Muscle of back (tissue), 11 donors: ENCODE measurements around the gene PROK1. TPM values are rescaled to one million over a fixed set of nuclear protein-coding genes. Genes with fewer than 3 reads are reported as not detected.

Source experiments
- DNase-seq, 3 donors: peaks; one replicate each; pipeline versions ENCODE4 v3.0.0 to v3.0.0-alpha.2; 2013
- polyA plus RNA-seq, 10 donors: library from polyadenylated mRNA; unstranded; fragments of 120-200 nt; gene quantifications; one replicate each; pipeline ENCODE4 v1.2.1, GENCODE V29; 2013; ENCODE audit not compliant: insufficient read length in 10 of 10

PROK1 gene
- polyA plus RNA-seq, 10 donors: 0.10 to 0.27 (median 0.21) TPM; not detected in 7

DNA sequence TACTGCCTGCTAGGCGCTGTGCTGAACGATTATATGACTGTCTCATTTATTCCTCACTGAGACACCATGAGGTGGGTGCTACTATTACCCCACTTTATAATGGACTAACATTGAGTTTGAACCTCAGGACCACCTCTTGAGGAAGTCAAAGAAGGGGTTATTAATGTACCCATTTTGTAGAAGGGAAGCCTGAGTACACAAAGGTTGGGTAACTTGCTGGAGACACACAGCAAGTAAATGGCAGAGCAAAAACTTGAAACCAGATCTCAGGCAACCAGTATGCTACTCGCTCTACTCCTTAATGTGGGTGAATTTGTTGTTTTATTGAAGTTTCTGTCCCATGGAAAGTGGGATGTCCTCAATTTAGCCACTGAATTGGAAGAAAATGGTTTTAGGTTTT, 37.9 kb downstream of the PROK1 start:
- DNase-seq: no peak

GRCh38 chr1:110489406-110489805, 38.5 kb downstream of the PROK1 start:
- DNase-seq: no peak

DNA sequence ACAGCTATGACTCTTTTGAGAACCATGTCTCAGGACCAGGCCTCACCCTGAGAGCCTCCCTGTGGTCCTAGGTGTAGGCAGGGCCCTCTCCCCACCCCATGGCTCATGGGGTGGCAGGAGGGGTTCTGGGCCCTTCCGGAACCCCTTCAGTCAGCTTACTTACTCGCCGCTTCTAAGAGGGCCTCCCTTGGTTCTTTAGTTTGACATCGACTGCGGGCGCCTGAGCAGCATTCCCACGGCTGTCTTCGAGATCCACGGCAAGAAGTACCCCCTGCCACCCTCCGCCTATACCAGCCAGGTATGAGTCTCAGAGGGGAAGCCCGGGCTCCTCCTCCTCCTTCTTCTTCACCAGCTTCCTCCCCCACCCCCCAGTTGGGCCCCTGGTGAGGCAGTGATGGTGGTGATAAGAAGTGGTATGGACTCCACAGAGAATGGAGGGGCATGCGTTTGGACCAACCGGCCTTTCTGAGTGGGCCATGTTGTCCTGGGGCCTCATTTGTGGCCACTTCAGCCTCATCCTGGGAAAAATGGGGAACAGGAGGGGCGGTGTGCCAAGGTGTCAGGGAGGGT, 39.1 kb downstream of the PROK1 start:
- DNase-seq: no peak

- DNase-seq: no peak
Observed at GRCh38 chr1:110490791-110491451, 40.0 kb downstream of the PROK1 start.

- no peak for DNase-seq
Observed at GRCh38 chr1:110492573-110492972, 41.6 kb downstream of the PROK1 start.

DNA sequence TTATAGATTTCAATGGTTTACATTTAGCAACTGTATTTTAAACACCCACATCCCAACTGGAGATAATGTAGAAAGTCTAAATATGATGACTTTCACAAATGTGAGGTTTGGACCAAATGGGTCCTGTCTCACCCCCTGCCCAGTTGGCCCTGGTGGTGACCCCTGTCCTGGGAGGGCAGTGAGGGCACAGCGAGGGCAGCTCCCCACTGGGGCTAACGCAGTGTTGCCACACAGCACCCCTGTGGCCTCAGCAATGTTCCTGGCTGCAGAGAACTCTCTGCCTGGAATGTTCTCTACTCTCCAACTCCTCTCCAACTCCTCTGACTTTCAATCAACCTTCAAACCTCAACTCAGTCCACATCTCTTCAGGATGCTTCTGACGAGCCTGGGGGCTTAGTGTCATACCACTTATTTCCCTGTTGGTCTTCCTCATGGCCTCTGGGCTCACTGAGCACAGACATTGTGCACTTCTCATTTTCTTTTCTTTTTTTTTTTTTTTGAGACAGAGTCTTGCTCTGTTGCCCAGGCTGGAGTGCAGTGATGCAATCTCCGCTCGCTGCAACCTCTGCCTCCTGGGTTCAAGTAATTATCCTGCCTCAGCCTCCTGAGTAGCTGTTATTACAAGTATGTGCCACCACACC, 42.2 kb downstream of the PROK1 start:
- no peak for DNase-seq

DNA sequence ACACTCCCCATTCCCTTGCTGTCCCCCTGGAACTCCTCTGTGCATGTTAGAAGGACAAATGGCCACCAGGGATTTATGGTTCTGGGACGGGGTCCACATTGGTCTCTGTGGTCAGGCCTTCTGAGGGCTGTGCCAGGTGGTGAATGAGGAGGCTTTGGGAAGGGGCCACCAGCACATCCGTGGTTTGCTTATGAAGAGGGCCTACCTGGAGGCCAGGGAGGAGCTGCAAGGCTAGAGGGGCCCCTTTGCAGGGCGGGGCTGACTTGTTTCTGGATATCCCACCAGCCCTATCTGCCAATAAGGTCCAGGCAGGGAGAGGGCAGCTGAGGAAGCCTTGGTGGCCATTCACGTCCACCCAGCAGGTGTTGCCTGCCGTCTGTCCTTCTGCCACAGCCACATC, 43.1 kb downstream of the PROK1 start:
- no peak for DNase-seq

DNA sequence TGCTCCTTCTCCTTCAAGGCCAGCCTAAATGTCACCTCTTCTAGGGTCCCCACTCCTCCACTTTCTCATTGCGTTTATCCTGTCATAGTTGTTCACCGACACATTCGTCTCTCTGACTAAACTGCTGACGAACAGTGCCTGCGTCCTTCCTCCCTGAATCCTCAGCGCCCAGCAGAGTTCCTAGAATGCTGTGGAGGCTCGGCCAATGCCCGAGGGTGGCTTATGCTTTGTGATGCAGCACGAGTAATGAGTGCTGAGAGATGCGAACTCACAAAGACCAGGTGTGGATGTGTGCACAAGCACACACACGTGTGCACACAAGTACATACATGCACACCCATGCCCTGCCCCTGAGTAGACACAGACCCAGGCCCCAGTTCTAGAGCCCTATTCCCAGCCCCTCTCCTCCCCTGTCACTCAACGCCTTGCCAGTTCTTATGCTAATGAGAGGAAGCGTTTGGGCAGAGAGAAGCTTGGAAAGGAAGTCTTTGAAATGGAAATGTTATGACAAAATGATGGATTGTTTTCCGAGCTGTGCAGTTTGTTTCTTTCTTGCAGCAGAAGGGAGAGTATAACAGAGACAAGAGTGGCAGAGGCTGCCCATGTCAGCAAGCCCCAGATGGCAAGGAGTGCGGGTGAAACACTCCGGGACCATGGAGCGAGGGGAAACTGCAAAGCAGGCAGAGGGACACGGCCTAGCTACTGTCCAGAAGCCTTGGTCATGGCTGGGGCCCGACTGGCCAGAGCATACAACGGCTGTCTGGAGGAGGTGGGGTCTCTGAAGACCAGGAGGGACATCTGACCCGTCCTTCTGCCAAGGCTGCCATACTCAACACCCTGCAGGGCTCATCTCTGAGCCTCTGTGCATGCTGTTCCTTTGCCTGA, 43.8 kb downstream of the PROK1 start:
- no peak for DNase-seq

DNA sequence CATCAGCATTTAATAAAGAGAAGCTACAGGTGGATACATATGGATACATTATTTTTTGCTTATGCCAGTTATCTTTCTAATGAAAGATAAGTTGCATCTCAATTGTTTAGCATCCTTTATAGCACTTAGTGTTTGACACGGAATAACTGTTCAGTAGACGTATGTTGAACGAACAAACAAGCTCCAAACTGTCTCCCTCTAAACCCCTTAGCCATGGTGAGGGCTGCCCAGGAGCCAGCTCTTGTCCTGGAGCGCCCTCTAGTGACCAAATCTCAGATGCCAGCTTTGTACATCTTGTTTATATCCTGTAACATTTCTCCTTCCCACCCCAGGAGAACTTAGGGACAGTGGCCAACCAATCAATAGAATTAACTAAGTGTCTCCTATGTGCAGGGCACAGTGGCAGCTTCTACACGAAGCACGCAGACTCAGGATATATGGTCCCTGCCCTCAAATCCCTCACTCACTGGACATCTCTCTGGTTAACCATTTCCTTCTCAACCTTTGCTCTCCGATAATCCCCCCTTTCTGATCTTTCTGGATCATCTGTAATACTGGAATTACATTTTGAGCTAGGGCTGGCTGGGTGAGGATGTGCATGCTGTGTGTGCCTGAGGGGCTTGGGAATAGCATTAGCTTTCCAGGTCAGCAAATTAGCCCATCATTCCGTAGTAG, 45.1 kb downstream of the PROK1 start:
- DNase-seq: peak; percentile 41 to 80 (median 74)

- no peak for DNase-seq
Observed at GRCh38 chr1:110498270-110498669, 47.3 kb downstream of the PROK1 start.

DNA sequence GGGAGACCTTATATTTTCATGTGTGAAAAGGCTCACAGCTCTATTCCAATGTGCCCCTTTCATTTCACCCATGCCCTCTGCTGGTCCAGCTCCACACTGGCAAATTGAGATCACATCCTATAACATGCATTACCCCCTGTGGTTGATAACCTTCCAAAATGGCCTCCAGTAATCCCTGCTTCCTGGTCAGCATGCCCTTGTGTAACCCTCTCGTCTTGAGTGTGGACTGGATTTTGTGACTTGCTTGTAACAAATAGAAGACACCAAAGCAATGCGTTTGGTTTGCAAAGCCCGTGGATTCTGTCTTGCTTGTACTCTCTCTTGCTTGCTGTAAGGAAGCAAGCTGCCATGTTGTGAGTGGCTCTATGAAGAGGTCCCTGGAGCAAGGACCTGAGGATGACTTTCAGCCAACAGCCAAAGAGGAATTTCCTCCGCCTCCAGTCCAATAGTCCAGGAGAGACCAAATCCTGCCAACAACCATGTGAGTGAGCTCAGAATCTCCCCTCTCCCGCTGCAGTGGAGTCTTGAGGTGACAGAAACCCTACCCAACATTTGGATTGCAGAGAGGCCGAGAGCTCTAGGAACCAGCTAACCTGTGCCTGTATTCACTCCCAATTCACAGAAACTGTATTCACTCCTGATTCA, 50.7 kb downstream of the PROK1 start:
- DNase-seq: no peak

GRCh38 chr1:110502402-110503151, 51.6 kb downstream of the PROK1 start:
- DNase-seq: peak in 1 of 3 donors; percentile 17

GRCh38 chr1:110503471-110503870, 52.5 kb downstream of the PROK1 start:
- DNase-seq: no peak

- no peak for DNase-seq
Observed at GRCh38 chr1:110504226-110504625, 53.3 kb downstream of the PROK1 start.

DNA sequence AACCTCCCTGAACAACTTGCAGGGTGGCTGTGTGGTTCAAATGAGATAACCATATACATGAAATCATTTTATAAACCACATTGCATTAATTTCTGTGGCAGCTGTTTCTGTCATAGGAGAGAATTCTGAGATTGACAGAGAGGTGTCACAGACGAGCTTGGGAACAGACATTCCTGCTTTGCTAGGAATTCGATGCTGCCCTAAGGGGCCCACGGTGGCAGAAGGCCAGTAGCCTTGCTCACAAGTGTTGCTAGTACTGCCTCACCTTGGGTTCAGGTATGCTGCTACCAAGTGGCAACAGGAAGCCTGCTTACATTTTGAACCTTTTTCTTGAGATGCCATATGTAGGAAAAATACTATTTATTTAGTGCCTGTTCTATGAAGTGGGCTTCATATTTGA, 54.6 kb downstream of the PROK1 start:
- DNase-seq: no peak

DNA sequence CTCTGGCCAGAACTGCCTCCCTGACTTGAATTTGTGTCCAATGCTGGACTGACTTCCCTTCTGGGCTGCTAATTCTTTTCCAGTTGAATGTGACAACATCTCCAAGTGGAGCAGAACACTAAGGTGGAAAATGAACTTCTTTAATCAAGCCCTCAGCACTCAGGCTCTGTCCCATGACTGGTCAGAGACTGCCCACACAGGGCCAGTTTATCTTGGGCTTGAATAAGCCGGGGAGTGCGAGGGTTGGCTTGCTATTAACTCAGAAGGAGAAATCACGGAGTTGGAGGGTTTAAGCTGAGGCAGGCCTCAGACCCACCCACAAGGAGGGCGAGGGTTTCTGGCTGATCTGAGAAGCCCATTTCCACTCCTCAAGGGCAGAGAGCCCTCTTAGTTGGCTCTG, 55.6 kb downstream of the PROK1 start:
- no peak for DNase-seq
